ENCODE results near the gene TMEM238L. TPM values are rescaled to one million over a fixed set of nuclear protein-coding genes. Genes with fewer than 3 reads are reported as not detected.

Gene TMEM238L
- total and polyA plus RNA-seq, 2 of the 4 experiments (the other 2 are of a cell fraction) = not detected

DNA sequence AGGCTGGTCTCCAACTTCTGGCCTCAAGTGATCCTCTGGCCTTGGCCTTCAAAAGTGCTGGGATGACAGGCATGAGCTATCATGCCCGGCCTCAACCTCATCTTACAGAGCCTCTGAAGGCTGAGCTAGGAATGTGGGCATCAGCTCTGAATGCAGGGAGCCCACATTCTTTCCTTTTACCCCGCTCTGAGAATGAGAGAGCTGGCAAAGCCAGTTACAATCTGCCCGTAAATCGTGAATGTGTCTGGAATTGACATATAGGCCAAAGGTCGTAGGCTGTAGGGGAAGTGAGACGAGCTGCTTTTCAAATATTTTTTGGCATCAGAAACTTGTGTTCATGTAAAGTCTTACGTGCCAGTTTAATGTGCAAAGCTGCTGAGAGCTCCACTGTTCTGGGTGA, 4.5 kb downstream of the TMEM238L start:
- Histone ChIP-seq H2AK5ac (ENCODE audit: low read depth, low read length) (no peak overlapping the region), H3K9me3 (ENCODE audit: control insufficient read depth, insufficient read depth, low read length) (no peaks in the 10 kb centered on the region), H2BK20ac (ENCODE audit: low read depth, low read length) (no peak overlapping the region), H3K4ac (ENCODE audit: low read depth, low read length) (no peak overlapping the region), H2AK9ac (replicated peaks; ENCODE audit: low read depth, low read length, poor library complexity) (no peak overlapping the region), H4K5ac (ENCODE audit: low read depth, low read length) (no peak overlapping the region), H3K4me1 (ENCODE audit: control insufficient read depth, insufficient read depth, low read length) (no peaks in the 10 kb centered on the region), H2AFZ (replicated peaks; ENCODE audit: low read length, poor library complexity) (no peak overlapping the region), H3K4me3 (ENCODE audit: insufficient read depth, low read depth, low read length) (no peak overlapping the region), H2BK5ac (ENCODE audit: low read depth, low read length, poor library complexity, severe bottlenecking) (no peak overlapping the region), H2BK15ac (ENCODE audit: low read depth, low read length) (no peak overlapping the region), H3K9ac (ENCODE audit: low read depth, low read length) (no peak overlapping the region), H3K23ac (ENCODE audit: low read depth, low read length) (no peak overlapping the region), H3K9me1 (ENCODE audit: insufficient read depth, low read length) (no peaks in the 10 kb centered on the region), H3K18ac (ENCODE audit: low read depth, low read length) (no peak overlapping the region), H3K79me1 (ENCODE audit: low read depth in 1 of 2, low read length in 2 of 2) (no peaks in the 10 kb centered on the region), H4K8ac (ENCODE audit: low read depth in 2 of 2, low read length in 2 of 2) (no peak overlapping the region), H2BK120ac (ENCODE audit: low read depth, low read length) (no peak overlapping the region), H3K27me3 (ENCODE audit: control insufficient read depth, insufficient read depth, low read length) (no peaks in the 10 kb centered on the region), H3K14ac (replicated peaks; ENCODE audit: low read depth, low read length) (no peak overlapping the region), H3K36me3 (ENCODE audit: control insufficient read depth, insufficient read depth, low read length) (no peaks in the 10 kb centered on the region), H3K4me2 (ENCODE audit: low read depth, low read length) (no peak overlapping the region), H3K56ac (ENCODE audit: extremely low read depth, insufficient read depth, low read length) (no peak overlapping the region), H3K27ac (ENCODE audit: insufficient read depth, low read length) (no peak overlapping the region), H4K91ac (ENCODE audit: insufficient read depth, low read depth, low read length) (no peak overlapping the region), H4K20me1 (ENCODE audit: insufficient read depth, low read length) (no peaks in the 10 kb centered on the region)
- DNase-seq = no peak
- CTCF ChIA-PET = interaction anchor here (0.6 kb wide), 1 partner anchor 62 kb away, joined by 3 read pairs; no protein-coding TSS in a partner anchor
- no peak for ATAC-seq (ENCODE audit: low read depth)
- in situ Hi-C loops (cut with MboI; ENCODE audit: low sequenced_read_pairs) (no loop called here), dilution Hi-C loops (cut with HindIII; ENCODE audit: low sequenced_read_pairs, unreplicated experiment) (no loop called here), intact Hi-C loops (cut with micrococcal nuclease) (no loop called here)
- TF ChIP-seq, protein P1, sequence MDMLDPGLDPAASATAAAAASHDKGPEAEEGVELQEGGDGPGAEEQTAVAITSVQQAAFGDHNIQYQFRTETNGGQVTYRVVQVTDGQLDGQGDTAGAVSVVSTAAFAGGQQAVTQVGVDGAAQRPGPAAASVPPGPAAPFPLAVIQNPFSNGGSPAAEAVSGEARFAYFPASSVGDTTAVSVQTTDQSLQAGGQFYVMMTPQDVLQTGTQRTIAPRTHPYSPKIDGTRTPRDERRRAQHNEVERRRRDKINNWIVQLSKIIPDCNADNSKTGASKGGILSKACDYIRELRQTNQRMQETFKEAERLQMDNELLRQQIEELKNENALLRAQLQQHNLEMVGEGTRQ (IDR thresholded peaks at IDR 0.05; ENCODE audit: low read depth, low read length) = no peak
- TF ChIP-seq POLR2A (IDR thresholded peaks at IDR 0.05; ENCODE audit: low read depth, low read length) (no peak), MAZ (IDR thresholded peaks at IDR 0.05; ENCODE audit: borderline replicate concordance, low read depth, low read length) (no peak), CEBPB (IDR thresholded peaks at IDR 0.05; ENCODE audit: low read depth, low read length) (no peak), CHD1 (IDR thresholded peaks at IDR 0.05; ENCODE audit: low read depth, low read length) (no peak), RCOR1 (IDR thresholded peaks at IDR 0.05; ENCODE audit: insufficient replicate concordance, low read length) (no peak), BHLHE40 (IDR thresholded peaks at IDR 0.05; ENCODE audit: low read depth, low read length) (no peak), NFE2L2 (IDR thresholded peaks at IDR 0.05; ENCODE audit: low read depth, low read length) (no peak), RAD21 (IDR thresholded peaks at IDR 0.05; ENCODE audit: low read length) (no peak), MXI1 (IDR thresholded peaks at IDR 0.05; ENCODE audit: borderline replicate concordance, low read depth, low read length) (no peak), MAFK (IDR thresholded peaks at IDR 0.05; ENCODE audit: low read depth, low read length) (no peak), FOS (IDR thresholded peaks at IDR 0.05; ENCODE audit: low read depth, low read length) (no peak), RFX5 (IDR thresholded peaks at IDR 0.05; ENCODE audit: low read depth, low read length) (no peak), SMC3 (IDR thresholded peaks at IDR 0.05; ENCODE audit: low read depth, low read length) (no peak)
- TF ChIP-seq, protein P2, sequence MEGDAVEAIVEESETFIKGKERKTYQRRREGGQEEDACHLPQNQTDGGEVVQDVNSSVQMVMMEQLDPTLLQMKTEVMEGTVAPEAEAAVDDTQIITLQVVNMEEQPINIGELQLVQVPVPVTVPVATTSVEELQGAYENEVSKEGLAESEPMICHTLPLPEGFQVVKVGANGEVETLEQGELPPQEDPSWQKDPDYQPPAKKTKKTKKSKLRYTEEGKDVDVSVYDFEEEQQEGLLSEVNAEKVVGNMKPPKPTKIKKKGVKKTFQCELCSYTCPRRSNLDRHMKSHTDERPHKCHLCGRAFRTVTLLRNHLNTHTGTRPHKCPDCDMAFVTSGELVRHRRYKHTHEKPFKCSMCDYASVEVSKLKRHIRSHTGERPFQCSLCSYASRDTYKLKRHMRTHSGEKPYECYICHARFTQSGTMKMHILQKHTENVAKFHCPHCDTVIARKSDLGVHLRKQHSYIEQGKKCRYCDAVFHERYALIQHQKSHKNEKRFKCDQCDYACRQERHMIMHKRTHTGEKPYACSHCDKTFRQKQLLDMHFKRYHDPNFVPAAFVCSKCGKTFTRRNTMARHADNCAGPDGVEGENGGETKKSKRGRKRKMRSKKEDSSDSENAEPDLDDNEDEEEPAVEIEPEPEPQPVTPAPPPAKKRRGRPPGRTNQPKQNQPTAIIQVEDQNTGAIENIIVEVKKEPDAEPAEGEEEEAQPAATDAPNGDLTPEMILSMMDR (conservative IDR thresholded peaks at IDR 0.05; ENCODE audit: low read depth, low read length) = no peak
- TF ChIP-seq, protein P3, sequence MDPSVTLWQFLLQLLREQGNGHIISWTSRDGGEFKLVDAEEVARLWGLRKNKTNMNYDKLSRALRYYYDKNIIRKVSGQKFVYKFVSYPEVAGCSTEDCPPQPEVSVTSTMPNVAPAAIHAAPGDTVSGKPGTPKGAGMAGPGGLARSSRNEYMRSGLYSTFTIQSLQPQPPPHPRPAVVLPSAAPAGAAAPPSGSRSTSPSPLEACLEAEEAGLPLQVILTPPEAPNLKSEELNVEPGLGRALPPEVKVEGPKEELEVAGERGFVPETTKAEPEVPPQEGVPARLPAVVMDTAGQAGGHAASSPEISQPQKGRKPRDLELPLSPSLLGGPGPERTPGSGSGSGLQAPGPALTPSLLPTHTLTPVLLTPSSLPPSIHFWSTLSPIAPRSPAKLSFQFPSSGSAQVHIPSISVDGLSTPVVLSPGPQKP (IDR thresholded peaks at IDR 0.05; ENCODE audit: borderline replicate concordance, low read depth, low read length) = no peak
- POLR2A ChIA-PET (ENCODE audit: unreplicated experiment) = no interaction called here
- no TSS peak for BruUV-seq (replicated peaks)
- WGBS, 2 experiments (ENCODE audit: extremely low coverage in 2 of 2, insufficient read length in 1 of 2) = no CpG with 5 or more reads among the region's 7 CpGs

Measured in IMR-90 (cell line).